Stomach (tissue), 9 donors: ENCODE results near the gene KLRF1. TPM values are rescaled to one million over a fixed set of nuclear protein-coding genes. Genes with fewer than 3 reads are reported as not detected.
"Not testable (repeated sequence)": the region's sequence is repeated elsewhere in the genome, so short reads cannot be mapped to it uniquely, and the experiment has no call there.

Source experiments
- DNase-seq, 2 donors: peaks; one replicate each; pipeline versions ENCODE4 v3.0.0 to v3.0.0-alpha.2; 2013 to 2019
- H3K27ac ChIP-seq, 5 donors: fragments of 200-600 bp in 4 of 5; sonication (generic) in 4 of 5; one replicate each; pipeline ENCODE4 v1.5.1; 2013 to 2019; ENCODE audit warnings: mild to moderate bottlenecking in 1 of 5, moderate library complexity in 1 of 5
- H3K27me3 ChIP-seq, 3 donors: fragments of 200-600 bp; sonication (generic); one replicate each; pipeline ENCODE4 v1.5.1; 2017 to 2019; ENCODE audit warnings: mixed run types in 1 of 3
- H3K36me3 ChIP-seq, 4 donors: fragments of 200-600 bp; sonication (generic); 1 replicate in 3 of 4; 2 replicates in 1 of 4; pipeline ENCODE4 v1.5.1; 2016 to 2019
- H3K4me1 ChIP-seq, 4 donors: fragments of 200-600 bp; sonication (generic); one replicate each; pipeline ENCODE4 v1.5.1; 2016 to 2019
- H3K4me3 ChIP-seq, 4 donors: fragments of 200-600 bp; sonication (generic) in 3 of 4; one replicate each; pipeline ENCODE4 v1.5.1; 2016 to 2019; ENCODE audit warnings: mild to moderate bottlenecking in 1 of 4
- H3K9me3 ChIP-seq, 4 donors: fragments of 200-600 bp; sonication (generic); one replicate each; pipeline ENCODE4 v1.5.1; 2016 to 2019
- EP300 ChIP-seq: sonication (generic); formaldehyde crosslinking; IDR thresholded peaks from one replicate; pipeline ENCODE4 v1.6.1; 2017; ENCODE audit warnings: antibody characterized with exemption
- POLR2A ChIP-seq, 4 donors: fragments of 450-650 bp; IDR thresholded peaks; one replicate each; pipeline ENCODE4 v1.6.1; 2016; ENCODE audit warnings: antibody characterized with exemption in 4 of 4, control low read depth in 2 of 4, mild to moderate bottlenecking in 1 of 4, moderate library complexity in 1 of 4
- POLR2AphosphoS5 ChIP-seq, 3 donors: sonication (generic); formaldehyde crosslinking; IDR thresholded peaks; one replicate each; pipeline ENCODE4 v1.6.1; 2016; ENCODE audit warnings: antibody characterized with exemption in 3 of 3
- WGBS, 5 donors: extraction: QIAGEN DNeasy Blood & Tissue Kit in 3 of 5; methylation state at CpG; one replicate each; pipeline versions ENCODE4 v1.1.5 to v1.1.7; 2013 to 2018; 5-methylcytosine and 5-hydroxymethylcytosine counted together
- intact Hi-C: fragments of 100-400 bp; cut with DNase I; formaldehyde crosslinking; loops from one replicate; pipeline ENCODE4 v1.15.1; 2023; ENCODE audit warnings: low total_unique reads
- polyA plus RNA-seq, 3 donors: library from polyadenylated mRNA; stranded (reverse); fragments of 200-250 nt; gene quantifications; one replicate each; pipeline ENCODE4 v1.2.3, GENCODE V29; 2013
- total RNA-seq, 5 donors: library from RNA; depleted of rRNA; stranded (reverse); fragments of >200 nt; gene quantifications; one replicate each; pipeline versions ENCODE4 v1.1.0 to v1.2.3, GENCODE V29; 2014 to 2016
- TF ChIP-seq, protein P1 (sequence below), 7 experiments: fragments of 450-650 bp in 4 of 7; fragments of 200-600 bp in 3 of 7; sonication (generic) in 3 of 7; IDR thresholded peaks; one replicate each; pipeline ENCODE4 v1.5.1; 2016 to 2019; ENCODE audit warnings: antibody characterized with exemption in 7 of 7, control low read depth in 2 of 7, mild to moderate bottlenecking in 1 of 7
- donor health status: healthy with polysubstance abuse.
- donor health status: Bipolar disorder and iron deficiency.
- donor health status: healthy.

Gene KLRF1
- total and polyA plus RNA-seq, 8 donors = 0.78 to 4.5 (median 2.2) TPM; not detected in 3

DNA sequence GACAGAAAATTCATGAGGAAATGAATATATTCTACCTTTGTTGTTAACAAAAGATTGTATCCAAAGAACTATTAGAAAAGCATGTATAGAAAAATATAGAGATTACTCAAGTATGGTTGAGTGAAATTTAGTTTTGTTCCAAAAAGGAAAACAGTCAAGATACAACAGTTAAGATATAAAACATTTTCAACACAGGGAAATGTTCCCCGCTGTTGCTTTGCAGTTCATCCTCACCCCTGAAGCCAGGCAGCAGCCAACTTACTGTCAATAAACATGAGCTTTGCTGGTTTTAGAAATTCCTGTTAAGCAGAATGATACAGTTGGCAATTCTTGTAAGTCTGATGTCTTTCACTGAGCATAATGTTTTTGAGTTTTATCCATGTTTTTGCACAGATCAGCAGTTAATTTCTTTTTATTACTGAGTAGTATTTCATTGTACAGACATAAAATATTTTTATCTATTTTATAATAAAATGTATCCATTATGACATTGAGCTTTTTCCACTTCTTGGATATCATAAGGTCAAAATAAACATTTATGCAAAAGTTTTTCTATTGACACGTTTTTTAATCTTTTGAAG is 43.1 kb downstream of the KLRF1 start:
- DNase-seq = peak in 1 of 2 donors; percentile 31
- intact Hi-C loops = no loop called here
- 57 to 77% (median 68%) methylated on average over 2 of the region's 2 CpGs for WGBS, 5 donors
- no peaks in the 10 kb centered on the region for H3K9me3 ChIP-seq
- no peaks in the 10 kb centered on the region for H3K27me3 ChIP-seq
- peak overlapping the region; percentile 38 to 46 (median 40) for H3K4me3 ChIP-seq
- TF ChIP-seq POLR2A (IDR thresholded peaks at IDR 0.05) = no peak
- TF ChIP-seq EP300 = no peak
- TF ChIP-seq, protein P1, sequence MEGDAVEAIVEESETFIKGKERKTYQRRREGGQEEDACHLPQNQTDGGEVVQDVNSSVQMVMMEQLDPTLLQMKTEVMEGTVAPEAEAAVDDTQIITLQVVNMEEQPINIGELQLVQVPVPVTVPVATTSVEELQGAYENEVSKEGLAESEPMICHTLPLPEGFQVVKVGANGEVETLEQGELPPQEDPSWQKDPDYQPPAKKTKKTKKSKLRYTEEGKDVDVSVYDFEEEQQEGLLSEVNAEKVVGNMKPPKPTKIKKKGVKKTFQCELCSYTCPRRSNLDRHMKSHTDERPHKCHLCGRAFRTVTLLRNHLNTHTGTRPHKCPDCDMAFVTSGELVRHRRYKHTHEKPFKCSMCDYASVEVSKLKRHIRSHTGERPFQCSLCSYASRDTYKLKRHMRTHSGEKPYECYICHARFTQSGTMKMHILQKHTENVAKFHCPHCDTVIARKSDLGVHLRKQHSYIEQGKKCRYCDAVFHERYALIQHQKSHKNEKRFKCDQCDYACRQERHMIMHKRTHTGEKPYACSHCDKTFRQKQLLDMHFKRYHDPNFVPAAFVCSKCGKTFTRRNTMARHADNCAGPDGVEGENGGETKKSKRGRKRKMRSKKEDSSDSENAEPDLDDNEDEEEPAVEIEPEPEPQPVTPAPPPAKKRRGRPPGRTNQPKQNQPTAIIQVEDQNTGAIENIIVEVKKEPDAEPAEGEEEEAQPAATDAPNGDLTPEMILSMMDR (IDR thresholded peaks at IDR 0.05) = no peak
- TF ChIP-seq POLR2AphosphoS5 (IDR thresholded peaks at IDR 0.05) = no peak
- peak overlapping the region in 4 of 5 donors; percentile 76 to 85 (median 84) for H3K27ac ChIP-seq
- no peaks in the 10 kb centered on the region for H3K36me3 ChIP-seq
- H3K4me1 ChIP-seq = peaks cover 0 to 5% (median 0%) of the 10 kb centered on the region in 4 donors

DNA sequence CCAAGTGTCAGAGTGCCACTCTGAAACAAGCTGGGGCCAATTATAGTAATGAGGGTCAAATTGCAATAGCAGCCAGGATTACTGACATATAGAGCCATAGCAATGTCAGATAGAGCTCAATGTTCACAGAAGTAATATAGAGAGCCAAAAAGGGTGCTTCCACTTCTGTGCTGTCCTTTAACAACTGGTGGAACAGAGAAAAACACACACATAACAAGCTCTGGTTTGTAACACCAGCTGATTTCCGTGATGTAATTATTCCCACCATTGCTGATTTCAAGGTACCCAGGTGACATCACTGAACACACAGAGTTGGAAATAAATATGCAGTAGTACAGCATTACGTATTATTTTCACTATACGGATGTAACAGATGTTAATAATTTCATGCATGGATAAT is 44.9 kb downstream of the KLRF1 start:
- TF ChIP-seq, protein P1 (IDR thresholded peaks at IDR 0.05) = no peak
- TF ChIP-seq POLR2A (IDR thresholded peaks at IDR 0.05) = no peak
- TF ChIP-seq EP300 = no peak
- no peak for TF ChIP-seq POLR2AphosphoS5 (IDR thresholded peaks at IDR 0.05)

DNA sequence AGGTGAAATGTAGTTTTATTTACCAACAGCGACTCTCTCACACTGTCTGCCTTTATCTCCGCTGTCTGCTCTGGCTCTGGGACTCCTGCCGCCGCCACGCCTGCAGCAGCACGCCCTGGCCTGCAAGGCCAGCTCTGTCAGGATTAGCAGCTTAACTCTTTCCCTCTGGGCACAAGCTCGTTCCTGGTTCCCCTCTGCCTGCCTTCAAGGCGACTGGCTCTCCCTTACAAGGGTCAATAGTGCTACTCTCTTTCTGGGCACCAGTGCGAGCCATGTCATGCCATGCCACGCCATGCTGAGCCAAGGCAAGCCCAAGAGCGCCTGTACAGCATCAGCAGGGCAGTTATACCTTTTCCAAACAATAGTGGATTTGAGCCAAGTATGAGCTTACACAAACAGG is 45.5 kb downstream of the KLRF1 start:
- H3K9me3 ChIP-seq = no peaks in the 10 kb centered on the region
- DNase-seq = peak in 1 of 2 donors; percentile 23
- no peak overlapping the region for H3K27ac ChIP-seq
- intact Hi-C loops = no loop called here
- no peaks in the 10 kb centered on the region for H3K27me3 ChIP-seq
- H3K4me1 ChIP-seq = peaks cover 0 to 5% (median 0%) of the 10 kb centered on the region in 4 donors
- H3K36me3 ChIP-seq = no peaks in the 10 kb centered on the region
- no peak overlapping the region for H3K4me3 ChIP-seq
- TF ChIP-seq POLR2A (IDR thresholded peaks at IDR 0.05) (no peak), EP300 (no peak), POLR2AphosphoS5 (IDR thresholded peaks at IDR 0.05) (no peak)
- TF ChIP-seq, protein P1 (IDR thresholded peaks at IDR 0.05) = no peak
- WGBS, 5 donors = 55 to 79% (median 67%) methylated on average over 11 of the region's 11 CpGs

More for the DNA sequence above, 44.9 kb downstream of the KLRF1 start:
- 86 to 90% (median 86%) methylated on average over 3 of the region's 3 CpGs for WGBS, 5 donors
- no peak overlapping the region for H3K4me3 ChIP-seq
- no peaks in the 10 kb centered on the region for H3K27me3 ChIP-seq
- H3K9me3 ChIP-seq = no peaks in the 10 kb centered on the region
- no peaks in the 10 kb centered on the region for H3K36me3 ChIP-seq
- no peak for DNase-seq
- H3K27ac ChIP-seq = no peak overlapping the region
- intact Hi-C loops = no loop called here
- H3K4me1 ChIP-seq = peaks cover 0 to 5% (median 0%) of the 10 kb centered on the region in 4 donors

DNA sequence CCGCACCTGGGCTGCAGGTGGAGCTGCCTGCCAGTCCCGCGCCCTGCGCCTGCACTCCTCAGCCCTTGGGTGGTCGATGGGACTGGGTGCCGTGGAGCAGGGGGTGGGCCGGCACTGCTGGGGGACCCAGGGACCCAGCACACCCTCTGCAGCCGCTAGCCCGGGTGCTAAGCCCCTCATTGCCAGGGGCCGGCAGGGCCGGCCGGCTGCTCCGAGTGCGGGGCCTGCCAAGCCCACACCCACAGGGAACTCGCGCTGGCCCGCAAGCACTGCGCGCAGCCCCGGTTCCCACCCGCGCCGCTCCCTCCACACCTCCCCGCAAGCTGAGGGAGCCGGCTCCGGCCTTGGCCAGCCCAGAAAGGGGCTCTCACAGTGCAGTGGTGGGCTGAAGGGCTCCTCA is 48.8 kb downstream of the KLRF1 start:
- H3K36me3 ChIP-seq, H3K4me1 ChIP-seq, DNase-seq, H3K27me3 ChIP-seq, H3K27ac ChIP-seq, intact Hi-C loops, H3K9me3 ChIP-seq, H3K4me3 ChIP-seq: not testable (repeated sequence)
- 96 to 99% (median 98%) methylated on average over 17 to 26 of the region's 26 CpGs; no CpG with 5 or more reads in 1 of the 5 donors for WGBS, 5 donors

DNA sequence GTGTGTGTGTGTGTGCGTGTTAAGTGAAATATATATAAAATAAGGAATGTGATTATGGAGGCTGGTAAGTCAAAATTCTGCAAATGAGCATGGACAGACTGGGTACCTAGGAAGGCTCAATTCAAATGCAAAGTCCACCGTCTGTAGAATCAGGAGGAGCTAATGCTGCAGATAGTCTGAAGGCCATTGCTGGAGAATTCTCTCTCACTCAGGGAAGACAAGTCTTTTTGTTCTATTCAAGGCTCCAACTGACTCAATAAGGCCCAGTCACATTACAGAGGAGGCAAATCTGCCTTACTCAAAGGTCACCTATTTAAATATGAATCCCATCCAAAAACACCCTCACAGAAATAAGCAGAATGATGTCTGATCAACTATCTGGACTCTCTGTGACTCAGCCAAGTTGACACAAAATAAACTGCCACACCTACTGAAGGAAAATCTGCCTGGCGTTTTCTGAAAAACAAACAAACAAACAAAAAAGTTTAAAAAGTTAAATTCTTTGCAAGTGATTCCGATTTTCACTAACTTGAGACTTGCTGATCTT is 53.3 kb downstream of the KLRF1 start:
- TF ChIP-seq POLR2AphosphoS5 (IDR thresholded peaks at IDR 0.05) = no peak
- TF ChIP-seq, protein P1 (IDR thresholded peaks at IDR 0.05) = no peak
- TF ChIP-seq EP300 = no peak
- TF ChIP-seq POLR2A (IDR thresholded peaks at IDR 0.05) = no peak
- Histone ChIP-seq H3K4me1 (no peaks in the 10 kb centered on the region), H3K27ac (no peak overlapping the region), H3K27me3 (no peaks in the 10 kb centered on the region), H3K9me3 (no peaks in the 10 kb centered on the region), H3K4me3 (no peak overlapping the region), H3K36me3 (no peaks in the 10 kb centered on the region)
- intact Hi-C loops = no loop called here
- no peak for DNase-seq
- WGBS, 5 donors = 66 to 84% (median 74%) methylated on average over 4 of the region's 4 CpGs
